ENCODE data around the gene IFITM5. TPM values are rescaled to one million over a fixed set of nuclear protein-coding genes. Genes with fewer than 3 reads are reported as not detected.

Gene IFITM5
- total and polyA plus RNA-seq, 9 of the 15 experiments (the other 6 are each of a cell fraction or from before 2014, with no cell fraction given), result 0.19 TPM; not detected in 8

GRCh38 chr11:269146-269890 lies 30.0 kb downstream of the IFITM5 start (continued):
- TF ChIP-seq NCOR1 (IDR thresholded peaks at IDR 0.05) (no peak), ZKSCAN1 (IDR thresholded peaks at IDR 0.05; ENCODE audit: low read depth, low read length) (no peak), E2F3 (CRISPR knock-in tag; IDR thresholded peaks at IDR 0.05) (no peak), ZNF561 (CRISPR knock-in tag; conservative IDR thresholded peaks at IDR 0.05) (no peak), ZNF780A (CRISPR knock-in tag; IDR thresholded peaks at IDR 0.05) (no peak), ZNF212 (CRISPR knock-in tag; IDR thresholded peaks at IDR 0.05) (no peak), PHB2 (IDR thresholded peaks at IDR 0.05; ENCODE audit: low read depth) (no peak), XRCC5 (IDR thresholded peaks at IDR 0.05; ENCODE audit: low read depth, low read length) (no peak), CBX1 (IDR thresholded peaks at IDR 0.05; ENCODE audit: low read depth) (no peak), ETV1 (tag; conservative IDR thresholded peaks at IDR 0.05; ENCODE audit: low read depth) (no peak), ARID3A (IDR thresholded peaks at IDR 0.05; ENCODE audit: borderline replicate concordance, low read depth, low read length) (no peak), CLOCK (CRISPR knock-in tag; IDR thresholded peaks at IDR 0.05; ENCODE audit: borderline replicate concordance) (no peak), NR2C1 (IDR thresholded peaks at IDR 0.05) (no peak), NR2C1 (tag; IDR thresholded peaks at IDR 0.05) (no peak), SIRT6 (IDR thresholded peaks at IDR 0.05; ENCODE audit: low read depth, low read length) (no peak), ZSCAN29 (IDR thresholded peaks at IDR 0.05) (no peak), MAZ (CRISPR knock-in tag; conservative IDR thresholded peaks at IDR 0.05 in 1 of 2, IDR thresholded peaks at IDR 0.05 in 1 of 2) (peak in 1 of 2 experiments; percentile 35; a peak in 1 of 4 replicates), CSDE1 (IDR thresholded peaks at IDR 0.05) (no peak), ATF4 (CRISPR knock-in tag; IDR thresholded peaks at IDR 0.05) (peak; percentile 96), SETDB1 (IDR thresholded peaks at IDR 0.05; ENCODE audit: low read length) (no peak), GTF2F1 (IDR thresholded peaks at IDR 0.05; ENCODE audit: low read depth, low read length) (no peak), RBM34 (IDR thresholded peaks at IDR 0.05; ENCODE audit: borderline replicate concordance, insufficient read depth, low read length) (no peak), ATF7 (IDR thresholded peaks at IDR 0.05) (peak; percentile 94), CCAR2 (IDR thresholded peaks at IDR 0.05; ENCODE audit: low read depth, low read length) (no peak), DDX20 (tag; IDR thresholded peaks at IDR 0.05; ENCODE audit: low read depth) (no peak)

All from K562 (cell line).